ENCODE results near the gene ZNRF3. TPM values are rescaled to one million over a fixed set of nuclear protein-coding genes. Genes with fewer than 3 reads are reported as not detected.

ZNRF3 gene
- polyA plus RNA-seq, 1 donor from 2014 or later: 2.9 TPM

DNA sequence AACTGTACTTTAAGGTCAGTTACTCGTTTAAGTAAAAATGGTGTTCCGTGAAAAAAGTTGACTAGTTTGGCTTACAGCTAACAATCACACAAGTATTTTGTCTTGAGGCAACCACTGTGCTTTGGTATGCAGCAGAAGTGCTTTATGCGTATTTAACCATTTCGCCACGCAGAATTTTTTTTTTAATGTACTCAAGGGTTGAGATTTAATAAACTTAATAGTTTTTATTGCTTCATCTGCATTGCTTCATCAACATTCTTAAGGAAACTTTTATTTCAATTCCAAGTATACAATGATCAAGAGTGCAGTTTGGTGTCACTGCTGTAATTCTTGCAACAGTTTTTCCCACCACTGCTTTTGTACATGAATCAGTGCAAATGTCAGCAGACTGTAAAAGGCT is 66.4 kb downstream of the ZNRF3 start:
- no peak overlapping the region for H3K27ac ChIP-seq (ENCODE audit: low read length)
- H3K4me3 ChIP-seq (ENCODE audit: low read length): no peak overlapping the region
- no peaks in the 10 kb centered on the region for H3K9me2 ChIP-seq (ENCODE audit: insufficient read depth, low read length)
- no peak overlapping the region for H3K4me2 ChIP-seq (ENCODE audit: low read length)
- H3K27me3 ChIP-seq (ENCODE audit: insufficient read depth, low read depth, low read length): no peaks in the 10 kb centered on the region
- H3K9ac ChIP-seq (ENCODE audit: low read length): no peak overlapping the region
- no peaks in the 10 kb centered on the region for H3K36me3 ChIP-seq (ENCODE audit: insufficient read depth, low read length)
- no peak for TF ChIP-seq POLR2AphosphoS5 (IDR thresholded peaks at IDR 0.05)
- no peak for TF ChIP-seq RAD21 (conservative IDR thresholded peaks at IDR 0.05)
- TF ChIP-seq REST (IDR thresholded peaks at IDR 0.05; ENCODE audit: borderline replicate concordance): no peak
- TF ChIP-seq EZH2 (IDR thresholded peaks at IDR 0.05; ENCODE audit: borderline replicate concordance, insufficient read depth, low read length, poor library complexity, severe bottlenecking): no peak
- no peak for TF ChIP-seq TAF1 (IDR thresholded peaks at IDR 0.05; ENCODE audit: low read depth)
- no peak for TF ChIP-seq MXI1 (conservative IDR thresholded peaks at IDR 0.05; ENCODE audit: poor library complexity, severe bottlenecking)
- TF ChIP-seq SMC3 (conservative IDR thresholded peaks at IDR 0.05; ENCODE audit: poor library complexity): no peak
- no peak for TF ChIP-seq EP300 (conservative IDR thresholded peaks at IDR 0.05; ENCODE audit: poor library complexity, severe bottlenecking)
- no peak for TF ChIP-seq CTCF (IDR thresholded peaks at IDR 0.05; ENCODE audit: poor library complexity, severe bottlenecking)
- H3F3A ChIP-seq (ENCODE audit: insufficient read depth, low read length, poor library complexity, severe bottlenecking): no peaks in the 10 kb centered on the region
- H4K20me1 ChIP-seq (ENCODE audit: insufficient read depth): no peaks in the 10 kb centered on the region
- peaks cover 17% of the 10 kb centered on the region for H3K79me2 ChIP-seq (replicated peaks; ENCODE audit: insufficient read depth, low read length)
- no peaks in the 10 kb centered on the region for H3K9me3 ChIP-seq (ENCODE audit: low read length)
- no peak overlapping the region for H2AFZ ChIP-seq (ENCODE audit: low read depth, low read length)

GRCh38 chr22:28950617-28951411 is 67.4 kb downstream of the ZNRF3 start:
- Histone ChIP-seq H3K27ac (ENCODE audit: low read length) (no peak overlapping the region), H3K27me3 (ENCODE audit: insufficient read depth, low read depth, low read length) (no peaks in the 10 kb centered on the region)

More at GRCh38 chr22:28950617-28951411, 67.4 kb downstream of the ZNRF3 start:
- TF ChIP-seq SMC3 (conservative IDR thresholded peaks at IDR 0.05; ENCODE audit: poor library complexity) (no peak), REST (IDR thresholded peaks at IDR 0.05; ENCODE audit: borderline replicate concordance) (no peak), EZH2 (IDR thresholded peaks at IDR 0.05; ENCODE audit: borderline replicate concordance, insufficient read depth, low read length, poor library complexity, severe bottlenecking) (no peak), RAD21 (conservative IDR thresholded peaks at IDR 0.05) (no peak), EP300 (conservative IDR thresholded peaks at IDR 0.05; ENCODE audit: poor library complexity, severe bottlenecking) (no peak), POLR2AphosphoS5 (IDR thresholded peaks at IDR 0.05) (no peak), CTCF (IDR thresholded peaks at IDR 0.05; ENCODE audit: poor library complexity, severe bottlenecking) (no peak), MXI1 (conservative IDR thresholded peaks at IDR 0.05; ENCODE audit: poor library complexity, severe bottlenecking) (no peak), TAF1 (IDR thresholded peaks at IDR 0.05; ENCODE audit: low read depth) (no peak)
- Histone ChIP-seq H4K20me1 (ENCODE audit: insufficient read depth) (no peaks in the 10 kb centered on the region), H3K4me3 (ENCODE audit: low read length) (no peak overlapping the region), H3F3A (ENCODE audit: insufficient read depth, low read length, poor library complexity, severe bottlenecking) (no peaks in the 10 kb centered on the region), H3K4me2 (ENCODE audit: low read length) (no peak overlapping the region), H3K36me3 (ENCODE audit: insufficient read depth, low read length) (no peaks in the 10 kb centered on the region), H3K79me2 (replicated peaks; ENCODE audit: insufficient read depth, low read length) (peaks cover 17% of the 10 kb centered on the region), H3K9me2 (ENCODE audit: insufficient read depth, low read length) (no peaks in the 10 kb centered on the region), H2AFZ (ENCODE audit: low read depth, low read length) (no peak overlapping the region), H3K9me3 (ENCODE audit: low read length) (no peaks in the 10 kb centered on the region), H3K9ac (ENCODE audit: low read length) (no peak overlapping the region)
